Thoracic aorta (tissue), 2 donors: ENCODE results near the gene BCAS1. TPM values are rescaled to one million over a fixed set of nuclear protein-coding genes. Genes with fewer than 3 reads are reported as not detected.

ENCODE experiments used
- ATAC-seq: fragments of 150-250 bp; one replicate; pipeline ENCODE4 v1.8.0; 2017; ENCODE audit warnings: low read depth; ENCODE audit not compliant: insufficient number of reproducible peaks, low FRiP score
- DNase-seq: peaks from one replicate; pipeline ENCODE4 v3.0.0-alpha.2; 2020; ENCODE audit warnings: low spot score
- H3K27ac ChIP-seq, 2 donors: fragments of 200-600 bp; sonication (generic); 1 replicate in 1 of 2; 2 replicates in 1 of 2; pipeline ENCODE4 v1.5.1; 2016; ENCODE audit warnings: mild to moderate bottlenecking in 2 of 2, moderate library complexity in 2 of 2
- H3K27me3 ChIP-seq: fragments of 200-600 bp; sonication (generic); replicated peaks from 2 replicates; pipeline ENCODE4 v1.6.0; 2016; ENCODE audit warnings: mild to moderate bottlenecking; ENCODE audit not compliant: insufficient read depth
- H3K36me3 ChIP-seq: fragments of 200-600 bp; sonication (generic); one replicate; pipeline ENCODE4 v1.5.1; 2016
- H3K4me1 ChIP-seq, 2 donors: fragments of 200-600 bp; sonication (generic); 1 replicate in 1 of 2; 2 replicates in 1 of 2; pipeline versions ENCODE4 v1.5.1 to v1.6.0; 2016; ENCODE audit warnings: low read depth in 2 of 2, mild to moderate bottlenecking in 1 of 2; ENCODE audit not compliant: control insufficient read depth in 1 of 2
- H3K4me3 ChIP-seq: fragments of 200-600 bp; sonication (generic); 2 replicates; pipeline ENCODE4 v1.5.1; 2016; ENCODE audit warnings: mild to moderate bottlenecking
- H3K9me3 ChIP-seq: fragments of 200-600 bp; sonication (generic); 2 replicates; pipeline ENCODE4 v1.5.1; 2016
- CTCF ChIP-seq: fragments of 200-600 bp; sonication (generic); IDR thresholded peaks from one replicate; pipeline ENCODE4 v1.5.1; 2019; ENCODE audit warnings: antibody characterized with exemption
- total RNA-seq, 2 donors: library from RNA; depleted of rRNA; stranded (reverse); fragments of >200 nt; gene quantifications; one replicate each; pipeline versions ENCODE4 v1.1.0 to v1.2.3, GENCODE V29; 2016

The BCAS1 gene
- total RNA-seq, 2 donors from 2014 or later, result under 0.01 to 3.6 TPM

GRCh38 chr20:53930651-53931504, 139.5 kb downstream of the BCAS1 start:
- Histone ChIP-seq H3K9me3 (no peaks in the 10 kb centered on the region), H3K36me3 (no peaks in the 10 kb centered on the region), H3K4me3 (no peak overlapping the region), H3K4me1 (peaks cover 17 to 20% of the 10 kb centered on the region in 2 donors), H3K27me3 (no peaks in the 10 kb centered on the region), H3K27ac (no peak overlapping the region)
- no peak for TF ChIP-seq CTCF
- DNase-seq (no peak), ATAC-seq (no peak)

GRCh38 chr20:53929974-53930650, 140.3 kb downstream of the BCAS1 start:
- Histone ChIP-seq H3K9me3 (no peaks in the 10 kb centered on the region), H3K4me1 (peaks cover 15 to 22% of the 10 kb centered on the region in 2 donors), H3K27me3 (no peaks in the 10 kb centered on the region), H3K27ac (no peak overlapping the region), H3K36me3 (no peaks in the 10 kb centered on the region), H3K4me3 (no peak overlapping the region)
- no peak for DNase-seq
- ATAC-seq, result no peak
- no peak for TF ChIP-seq CTCF

GRCh38 chr20:53929399-53929798, 141.0 kb downstream of the BCAS1 start:
- H3K9me3 ChIP-seq, result no peaks in the 10 kb centered on the region
- no peaks in the 10 kb centered on the region for H3K27me3 ChIP-seq
- H3K4me3 ChIP-seq, result no peak overlapping the region
- ATAC-seq (no peak), DNase-seq (no peak)
- no peaks in the 10 kb centered on the region for H3K36me3 ChIP-seq
- H3K27ac ChIP-seq, result no peak overlapping the region
- peaks cover 8 to 18% of the 10 kb centered on the region in 2 donors for H3K4me1 ChIP-seq
- no peak for TF ChIP-seq CTCF

DNA sequence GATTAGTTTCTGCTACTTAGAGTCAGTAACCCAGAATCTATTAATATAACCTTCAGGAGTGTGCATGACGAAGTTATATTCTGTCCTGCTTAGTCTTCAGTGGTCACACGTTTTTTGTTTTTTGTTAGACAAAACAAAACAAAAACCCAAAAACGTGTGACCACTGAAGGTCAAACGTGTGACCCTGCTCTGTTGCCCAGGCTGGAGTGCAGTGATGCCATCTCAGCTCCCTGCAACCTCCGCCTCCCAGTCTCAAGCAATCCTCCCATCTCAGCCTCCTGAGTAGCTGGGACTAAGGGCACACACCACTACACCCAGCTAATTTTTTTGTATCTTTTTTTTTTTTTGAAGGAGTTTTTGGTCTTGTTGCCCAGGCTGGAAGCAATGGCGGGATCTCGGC, 142.4 kb downstream of the BCAS1 start:
- H3K27me3 ChIP-seq, result no peaks in the 10 kb centered on the region
- no peak for ATAC-seq

More for the DNA sequence above, 142.4 kb downstream of the BCAS1 start:
- no peak for TF ChIP-seq CTCF
- DNase-seq, result no peak
- Histone ChIP-seq H3K27ac (no peak overlapping the region), H3K36me3 (no peaks in the 10 kb centered on the region), H3K4me3 (no peak overlapping the region), H3K9me3 (no peaks in the 10 kb centered on the region), H3K4me1 (peaks cover 8 to 18% of the 10 kb centered on the region in 2 donors)
